HG03439 (cell line): ENCODE results near the gene FOXF2.

Experiments
- ATAC-seq: cut with Tn5 transposase; IDR thresholded peaks from one replicate; pipeline ENCODE4 v1.9.1; 2021; ENCODE audit warnings: mild to moderate bottlenecking, moderate library complexity; ENCODE audit not compliant: unreplicated experiment

Gene FOXF2

GRCh38 chr6:1390133-1390945, 963 bp downstream of the FOXF2 start:
- no peak for ATAC-seq

GRCh38 chr6:1390946-1391799, 1.8 kb downstream of the FOXF2 start:
- ATAC-seq: no peak

- ATAC-seq: no peak
Measured at GRCh38 chr6:1391800-1392309, 2.5 kb downstream of the FOXF2 start.

- ATAC-seq: no peak
Measured at GRCh38 chr6:1392813-1393640, 3.7 kb downstream of the FOXF2 start.

GRCh38 chr6:1393641-1394283, 4.4 kb downstream of the FOXF2 start:
- no peak for ATAC-seq

- ATAC-seq: no peak
Measured at GRCh38 chr6:1394514-1395463, 5.4 kb downstream of the FOXF2 start.

- ATAC-seq: no peak
Measured at GRCh38 chr6:1395506-1395905, 6.1 kb downstream of the FOXF2 start.

GRCh38 chr6:1395941-1396908, 6.8 kb downstream of the FOXF2 start:
- ATAC-seq: no peak

GRCh38 chr6:1396952-1397868, 7.8 kb downstream of the FOXF2 start:
- ATAC-seq: peak; percentile 72

GRCh38 chr6:1399085-1399780, 9.9 kb downstream of the FOXF2 start:
- no peak for ATAC-seq

GRCh38 chr6:1400126-1400850, 10.9 kb downstream of the FOXF2 start:
- no peak for ATAC-seq

- no peak for ATAC-seq
Measured at GRCh38 chr6:1402369-1402768, 13.0 kb downstream of the FOXF2 start.

- no peak for ATAC-seq
Measured at GRCh38 chr6:1402868-1403267, 13.5 kb downstream of the FOXF2 start.

GRCh38 chr6:1403851-1404712, 14.7 kb downstream of the FOXF2 start:
- no peak for ATAC-seq

- no peak for ATAC-seq
Measured at GRCh38 chr6:1404713-1405098, 15.3 kb downstream of the FOXF2 start.
